ENCODE data around the gene SYCN. TPM values are rescaled to one million over a fixed set of nuclear protein-coding genes. Genes with fewer than 3 reads are reported as not detected.

The SYCN gene
- total RNA-seq, 1 donor from 2014 or later, result not detected

- no peaks in the 10 kb centered on the region for H3K36me3 Mint-ChIP-seq (ENCODE audit: low read depth)
- peaks cover 47% of the 10 kb centered on the region for H3K27me3 Mint-ChIP-seq (ENCODE audit: low read depth)
- no peak overlapping the region for H3K27ac Mint-ChIP-seq (ENCODE audit: unreplicated experiment)
- no peaks in the 10 kb centered on the region for H3K9me3 Mint-ChIP-seq (ENCODE audit: low read depth)
- DNase-seq (ENCODE audit: low spot score), result no peak
- TF ChIP-seq CTCF (IDR thresholded peaks at IDR 0.05), result no peak
- peaks cover 4% of the 10 kb centered on the region for H3K4me1 Mint-ChIP-seq (ENCODE audit: low read depth)
- no peak overlapping the region for H3K4me3 Mint-ChIP-seq (ENCODE audit: unreplicated experiment)
These were observed 36.4 kb upstream of the SYCN start for GRCh38 chr19:39240421-39240820.

DNA sequence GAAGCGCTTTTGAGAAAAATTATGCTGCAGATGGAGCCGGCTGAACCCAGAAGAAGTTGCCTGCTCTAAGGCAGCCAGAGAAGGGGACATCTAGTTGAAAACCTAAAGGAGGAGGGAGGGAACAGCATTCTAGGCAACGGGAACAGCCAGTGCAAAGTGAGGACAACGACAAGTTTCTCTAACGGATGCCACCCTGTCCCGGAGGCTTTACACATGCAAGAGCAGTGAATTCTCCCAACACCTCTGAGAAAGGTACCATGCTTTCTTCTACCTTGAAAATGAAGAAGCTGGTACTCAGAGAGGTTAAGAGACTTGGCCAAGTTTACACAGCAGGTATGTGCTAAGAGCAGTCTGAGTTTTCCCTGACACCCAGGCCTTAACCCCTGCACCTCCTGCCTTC is 34.9 kb upstream of the SYCN start:
- no peak for TF ChIP-seq CTCF (IDR thresholded peaks at IDR 0.05)
- no peaks in the 10 kb centered on the region for H3K36me3 Mint-ChIP-seq (ENCODE audit: low read depth)
- DNase-seq (ENCODE audit: low spot score), result peak; percentile 19
- H3K4me3 Mint-ChIP-seq (ENCODE audit: unreplicated experiment), result no peak overlapping the region
- no peak overlapping the region for H3K27ac Mint-ChIP-seq (ENCODE audit: unreplicated experiment)
- no peaks in the 10 kb centered on the region for H3K9me3 Mint-ChIP-seq (ENCODE audit: low read depth)
- H3K4me1 Mint-ChIP-seq (ENCODE audit: low read depth), result peaks cover 4% of the 10 kb centered on the region
- H3K27me3 Mint-ChIP-seq (ENCODE audit: low read depth), result peaks cover 41% of the 10 kb centered on the region

GRCh38 chr19:39238209-39238608 is 34.1 kb upstream of the SYCN start:
- H3K9me3 Mint-ChIP-seq (ENCODE audit: low read depth), result no peaks in the 10 kb centered on the region
- H3K27me3 Mint-ChIP-seq (ENCODE audit: low read depth), result peaks cover 41% of the 10 kb centered on the region
- H3K36me3 Mint-ChIP-seq (ENCODE audit: low read depth), result no peaks in the 10 kb centered on the region
- peak; percentile 18 for DNase-seq (ENCODE audit: low spot score)
- H3K4me3 Mint-ChIP-seq (ENCODE audit: unreplicated experiment), result no peak overlapping the region
- H3K27ac Mint-ChIP-seq (ENCODE audit: unreplicated experiment), result no peak overlapping the region
- no peak for TF ChIP-seq CTCF (IDR thresholded peaks at IDR 0.05)
- peaks cover 4% of the 10 kb centered on the region for H3K4me1 Mint-ChIP-seq (ENCODE audit: low read depth)

- Mint-ChIP-seq H3K4me3 (ENCODE audit: unreplicated experiment) (no peak overlapping the region), H3K27me3 (ENCODE audit: low read depth) (peaks cover 40% of the 10 kb centered on the region), H3K4me1 (ENCODE audit: low read depth) (peaks cover 4% of the 10 kb centered on the region), H3K36me3 (ENCODE audit: low read depth) (no peaks in the 10 kb centered on the region), H3K9me3 (ENCODE audit: low read depth) (no peaks in the 10 kb centered on the region), H3K27ac (ENCODE audit: unreplicated experiment) (no peak overlapping the region)
- DNase-seq (ENCODE audit: low spot score), result peak; percentile 68
- no peak for TF ChIP-seq CTCF (IDR thresholded peaks at IDR 0.05)
These were observed 33.4 kb upstream of the SYCN start for GRCh38 chr19:39237200-39238184.

- peaks cover 4% of the 10 kb centered on the region for H3K4me1 Mint-ChIP-seq (ENCODE audit: low read depth)
- no peak for TF ChIP-seq CTCF (IDR thresholded peaks at IDR 0.05)
- no peak overlapping the region for H3K4me3 Mint-ChIP-seq (ENCODE audit: unreplicated experiment)
- peaks cover 38% of the 10 kb centered on the region for H3K27me3 Mint-ChIP-seq (ENCODE audit: low read depth)
- no peak overlapping the region for H3K27ac Mint-ChIP-seq (ENCODE audit: unreplicated experiment)
- H3K36me3 Mint-ChIP-seq (ENCODE audit: low read depth), result no peaks in the 10 kb centered on the region
- H3K9me3 Mint-ChIP-seq (ENCODE audit: low read depth), result no peaks in the 10 kb centered on the region
- peak; percentile 84 for DNase-seq (ENCODE audit: low spot score)
These were observed 32.5 kb upstream of the SYCN start for GRCh38 chr19:39236527-39236926.

All from chondrocyte (in vitro differentiated cells).